ENCODE results near the gene SBF1. TPM values are rescaled to one million over a fixed set of nuclear protein-coding genes. Genes with fewer than 3 reads are reported as not detected.

SBF1 gene
- total RNA-seq, 1 donor: 75.1 TPM

GRCh38 chr22:50483556-50483955 lies 8.7 kb upstream of the SBF1 start:
- no peak overlapping the region for H3K4me3 ChIP-seq (ENCODE audit: low read depth, low read length)
- TF ChIP-seq, protein P1, sequence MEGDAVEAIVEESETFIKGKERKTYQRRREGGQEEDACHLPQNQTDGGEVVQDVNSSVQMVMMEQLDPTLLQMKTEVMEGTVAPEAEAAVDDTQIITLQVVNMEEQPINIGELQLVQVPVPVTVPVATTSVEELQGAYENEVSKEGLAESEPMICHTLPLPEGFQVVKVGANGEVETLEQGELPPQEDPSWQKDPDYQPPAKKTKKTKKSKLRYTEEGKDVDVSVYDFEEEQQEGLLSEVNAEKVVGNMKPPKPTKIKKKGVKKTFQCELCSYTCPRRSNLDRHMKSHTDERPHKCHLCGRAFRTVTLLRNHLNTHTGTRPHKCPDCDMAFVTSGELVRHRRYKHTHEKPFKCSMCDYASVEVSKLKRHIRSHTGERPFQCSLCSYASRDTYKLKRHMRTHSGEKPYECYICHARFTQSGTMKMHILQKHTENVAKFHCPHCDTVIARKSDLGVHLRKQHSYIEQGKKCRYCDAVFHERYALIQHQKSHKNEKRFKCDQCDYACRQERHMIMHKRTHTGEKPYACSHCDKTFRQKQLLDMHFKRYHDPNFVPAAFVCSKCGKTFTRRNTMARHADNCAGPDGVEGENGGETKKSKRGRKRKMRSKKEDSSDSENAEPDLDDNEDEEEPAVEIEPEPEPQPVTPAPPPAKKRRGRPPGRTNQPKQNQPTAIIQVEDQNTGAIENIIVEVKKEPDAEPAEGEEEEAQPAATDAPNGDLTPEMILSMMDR (IDR thresholded peaks at IDR 0.05; ENCODE audit: insufficient read depth, low read depth, low read length): no peak
- no peak for DNase-seq (ENCODE audit: low read depth)

DNA sequence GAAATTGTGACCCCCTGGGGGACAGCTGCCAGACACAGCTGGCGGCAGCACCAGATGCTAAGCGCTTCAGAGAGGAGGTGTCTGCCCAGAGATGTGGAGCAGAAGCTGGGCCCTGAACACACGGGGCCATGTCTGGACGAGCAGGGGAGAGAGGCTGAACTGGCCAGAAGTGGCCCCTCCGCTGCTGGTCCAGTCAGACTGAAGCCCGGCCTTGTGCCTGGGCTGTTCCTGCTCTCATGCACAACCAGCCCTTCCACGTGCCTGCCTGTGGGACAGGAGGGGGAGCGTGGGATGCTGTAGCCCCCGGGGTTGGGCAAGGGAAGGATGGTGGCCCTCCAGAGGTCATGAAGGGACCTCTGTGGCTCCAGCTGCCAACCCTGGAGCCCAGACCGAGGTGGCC lies 8.3 kb upstream of the SBF1 start:
- DNase-seq (ENCODE audit: low read depth): no peak
- TF ChIP-seq, protein P1 (IDR thresholded peaks at IDR 0.05; ENCODE audit: insufficient read depth, low read depth, low read length): no peak
- H3K4me3 ChIP-seq (ENCODE audit: low read depth, low read length): peak overlapping the region; percentile 81

DNA sequence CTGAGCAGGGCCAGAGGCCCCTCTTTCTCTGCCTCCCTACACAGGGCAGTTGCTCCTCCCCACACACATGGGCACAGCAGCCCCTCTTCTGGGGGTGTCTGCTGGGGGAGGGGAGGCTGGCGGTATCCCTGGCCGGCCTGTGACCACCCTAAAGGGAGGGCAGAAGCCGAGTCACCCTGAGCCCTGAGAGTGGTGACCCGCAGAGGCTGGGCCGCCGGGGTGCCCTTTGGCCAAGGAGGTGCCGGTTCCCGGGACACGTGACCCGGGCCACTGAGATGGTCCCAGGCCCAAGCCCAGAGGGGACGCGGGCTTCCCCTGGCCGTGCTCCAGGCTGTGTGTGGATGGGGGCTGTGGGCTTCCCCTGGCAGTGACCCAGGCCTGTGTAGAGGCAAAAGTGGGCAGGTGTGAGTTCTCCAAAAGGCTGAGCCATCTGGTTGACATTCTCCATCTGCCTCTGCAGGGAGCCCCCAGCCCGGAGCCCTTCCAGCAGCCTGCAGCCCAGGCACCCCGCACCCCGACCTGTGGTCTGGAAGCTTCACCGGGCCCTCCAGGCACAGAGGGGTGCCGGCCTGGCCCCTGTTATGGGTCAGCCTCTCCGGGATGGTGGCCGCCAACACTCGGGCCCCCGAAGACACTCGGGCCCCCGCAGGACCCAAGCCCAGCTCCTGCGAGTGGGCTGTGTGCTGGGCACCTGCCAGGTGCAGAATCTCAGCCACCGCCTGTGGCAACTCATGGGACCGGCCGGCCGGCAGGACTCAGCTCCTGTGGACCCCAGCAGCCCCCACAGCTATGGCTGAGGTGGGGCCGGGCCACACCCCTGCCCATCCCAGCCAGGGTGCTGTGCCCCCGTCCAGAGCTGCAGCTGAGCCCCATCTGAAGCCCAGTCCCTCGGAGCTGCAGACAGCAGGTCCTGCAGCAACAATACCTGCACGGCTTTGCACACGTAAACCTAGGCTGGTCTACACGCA lies 7.6 kb upstream of the SBF1 start:
- H3K4me3 ChIP-seq (ENCODE audit: low read depth, low read length): peak overlapping the region; percentile 81
- TF ChIP-seq, protein P1 (IDR thresholded peaks at IDR 0.05; ENCODE audit: insufficient read depth, low read depth, low read length): no peak
- DNase-seq (ENCODE audit: low read depth): no peak

DNA sequence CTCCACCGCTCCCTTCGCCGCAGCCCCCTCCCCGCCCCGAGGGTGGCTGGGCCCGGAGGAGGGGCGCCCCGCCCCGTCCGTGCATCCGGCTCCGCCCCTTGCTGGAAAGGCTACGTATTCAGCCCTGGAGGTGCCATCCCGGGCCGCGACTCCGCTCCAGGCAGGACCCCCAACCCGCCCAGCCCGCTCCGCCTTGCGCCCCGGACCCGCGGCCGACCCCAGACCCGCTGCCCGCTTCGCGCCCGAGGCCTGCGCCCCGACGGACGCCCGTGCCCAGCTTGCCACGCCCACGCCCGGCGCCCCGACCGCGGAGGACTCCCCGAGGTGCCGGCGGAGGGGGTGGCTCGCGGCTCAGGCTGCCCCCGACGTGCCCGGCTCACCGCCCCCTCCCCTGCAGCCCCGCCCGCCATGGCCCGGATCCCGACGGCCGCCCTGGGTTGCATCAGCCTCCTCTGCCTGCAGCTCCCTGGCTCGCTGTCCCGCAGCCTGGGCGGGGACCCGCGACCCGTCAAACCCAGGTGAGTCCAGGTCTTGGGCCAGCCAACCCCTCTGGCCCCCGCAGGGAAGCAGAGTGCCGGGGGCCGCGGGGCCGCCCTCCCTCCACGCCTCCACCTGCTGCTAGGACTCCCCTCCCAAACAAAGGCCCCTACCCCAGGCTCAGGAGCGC lies 6.7 kb upstream of the SBF1 start, which contains the start of gene ADM2:
TSS of gene ADM2 (plus strand) at position 104 of the 667 bp plus-strand sequence. CDS start at position 409, 305 bp downstream.
- DNase-seq (ENCODE audit: low read depth): peak; percentile 25
- peak within 1 kb of the TSS; percentile 81 for H3K4me3 ChIP-seq (ENCODE audit: low read depth, low read length)

GRCh38 chr22:50481045-50481439 lies 6.2 kb upstream of the SBF1 start:
- TF ChIP-seq, protein P1 (IDR thresholded peaks at IDR 0.05; ENCODE audit: insufficient read depth, low read depth, low read length): no peak
- DNase-seq (ENCODE audit: low read depth): no peak
- H3K4me3 ChIP-seq (ENCODE audit: low read depth, low read length): peak overlapping the region; percentile 81

More for the DNA sequence above, 6.7 kb upstream of the SBF1 start, which contains the start of gene ADM2:
- TF ChIP-seq, protein P1 (IDR thresholded peaks at IDR 0.05; ENCODE audit: insufficient read depth, low read depth, low read length): no peak

DNA sequence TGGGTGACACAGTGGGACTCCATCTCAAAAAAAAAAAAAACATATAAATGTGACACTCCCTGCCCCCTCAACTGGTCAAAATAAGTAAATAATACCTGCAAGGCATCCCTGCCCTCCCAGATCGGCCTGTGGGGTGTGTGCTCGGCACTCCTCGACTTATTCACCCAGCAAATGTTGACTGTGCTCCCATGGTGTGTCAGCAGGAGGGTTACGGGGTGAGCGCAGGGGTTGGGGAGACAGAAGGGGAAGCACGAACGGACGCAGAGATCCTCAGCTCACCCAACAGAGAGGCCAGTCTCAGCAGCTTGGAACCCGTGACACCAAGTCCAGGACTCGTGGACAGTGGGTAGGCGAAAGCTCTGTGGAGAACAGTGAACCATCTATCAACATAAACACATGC lies 4.9 kb upstream of the SBF1 start:
- H3K4me3 ChIP-seq (ENCODE audit: low read depth, low read length): no peak overlapping the region
- no peak for DNase-seq (ENCODE audit: low read depth)
- TF ChIP-seq, protein P1 (IDR thresholded peaks at IDR 0.05; ENCODE audit: insufficient read depth, low read depth, low read length): no peak
